Measurements from ENCODE around the gene SPOCK2.

Gene SPOCK2

DNA sequence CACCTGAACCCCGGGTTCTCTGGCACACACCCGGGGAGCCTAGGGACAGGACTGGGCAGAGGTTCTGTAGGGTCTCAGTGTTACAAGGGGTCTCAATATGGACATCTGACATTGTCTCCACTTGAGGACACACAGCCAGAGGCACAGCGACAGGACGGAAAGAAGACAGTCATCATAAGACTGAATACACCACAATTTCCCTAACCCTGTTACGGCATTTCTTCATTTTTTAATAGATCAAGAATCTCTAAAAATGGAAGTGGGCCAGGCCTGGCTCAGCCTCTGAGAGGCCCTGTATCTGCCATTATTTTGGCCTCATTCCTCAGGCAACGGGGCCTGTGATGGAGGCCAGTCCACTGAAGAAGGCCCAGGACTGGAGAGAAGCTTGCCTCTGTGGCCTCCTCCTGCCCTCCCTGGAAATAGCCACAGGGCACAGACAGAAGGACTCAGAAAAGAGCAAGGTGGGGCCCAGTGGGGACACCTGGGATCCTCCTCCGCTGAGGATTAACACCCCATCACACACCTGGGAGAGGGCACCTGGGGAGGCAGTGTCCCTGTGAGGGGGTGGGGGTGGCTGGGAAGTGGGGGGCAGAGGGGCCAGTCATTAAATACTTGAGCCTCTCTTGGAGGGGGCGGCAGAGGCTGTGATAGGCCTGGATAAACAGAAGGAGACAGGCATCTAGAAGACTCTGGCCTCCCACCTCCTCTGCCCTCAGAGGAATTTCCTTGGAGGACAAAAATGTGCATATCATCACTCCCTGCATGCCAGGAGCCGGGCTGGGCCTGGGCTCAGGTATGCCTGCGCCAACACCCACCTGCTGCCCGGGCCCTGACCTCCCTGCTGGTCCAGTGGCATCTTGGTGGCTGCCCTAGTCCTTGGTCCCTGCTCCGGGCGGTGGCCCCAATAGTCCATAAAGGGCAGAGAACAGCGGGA, 8.0 kb downstream of the SPOCK2 start:
- TF ChIP-seq, protein P1, sequence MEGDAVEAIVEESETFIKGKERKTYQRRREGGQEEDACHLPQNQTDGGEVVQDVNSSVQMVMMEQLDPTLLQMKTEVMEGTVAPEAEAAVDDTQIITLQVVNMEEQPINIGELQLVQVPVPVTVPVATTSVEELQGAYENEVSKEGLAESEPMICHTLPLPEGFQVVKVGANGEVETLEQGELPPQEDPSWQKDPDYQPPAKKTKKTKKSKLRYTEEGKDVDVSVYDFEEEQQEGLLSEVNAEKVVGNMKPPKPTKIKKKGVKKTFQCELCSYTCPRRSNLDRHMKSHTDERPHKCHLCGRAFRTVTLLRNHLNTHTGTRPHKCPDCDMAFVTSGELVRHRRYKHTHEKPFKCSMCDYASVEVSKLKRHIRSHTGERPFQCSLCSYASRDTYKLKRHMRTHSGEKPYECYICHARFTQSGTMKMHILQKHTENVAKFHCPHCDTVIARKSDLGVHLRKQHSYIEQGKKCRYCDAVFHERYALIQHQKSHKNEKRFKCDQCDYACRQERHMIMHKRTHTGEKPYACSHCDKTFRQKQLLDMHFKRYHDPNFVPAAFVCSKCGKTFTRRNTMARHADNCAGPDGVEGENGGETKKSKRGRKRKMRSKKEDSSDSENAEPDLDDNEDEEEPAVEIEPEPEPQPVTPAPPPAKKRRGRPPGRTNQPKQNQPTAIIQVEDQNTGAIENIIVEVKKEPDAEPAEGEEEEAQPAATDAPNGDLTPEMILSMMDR (IDR thresholded peaks at IDR 0.05; ENCODE audit: low read depth, low read length, missing control alignments), result no peak
- in situ Hi-C loops (cut with HindIII; ENCODE audit: low sequenced_read_pairs), result no loop called here
- no peak overlapping the region for H3K4me3 ChIP-seq (ENCODE audit: low read depth, low read length)
- no peak for DNase-seq (ENCODE audit: low read depth)

GRCh38 chr10:72079356-72079755, 9.0 kb downstream of the SPOCK2 start:
- in situ Hi-C loops (cut with HindIII; ENCODE audit: low sequenced_read_pairs), result no loop called here
- H3K4me3 ChIP-seq (ENCODE audit: low read depth, low read length), result no peak overlapping the region
- no peak for DNase-seq (ENCODE audit: low read depth)
- TF ChIP-seq, protein P1 (IDR thresholded peaks at IDR 0.05; ENCODE audit: low read depth, low read length, missing control alignments), result no peak

- DNase-seq (ENCODE audit: low read depth), result no peak
- in situ Hi-C loops (cut with HindIII; ENCODE audit: low sequenced_read_pairs), result no loop called here
- no peak overlapping the region for H3K4me3 ChIP-seq (ENCODE audit: low read depth, low read length)
- TF ChIP-seq, protein P1 (IDR thresholded peaks at IDR 0.05; ENCODE audit: low read depth, low read length, missing control alignments), result no peak
Measured at GRCh38 chr10:72077275-72077990, 10.9 kb downstream of the SPOCK2 start.

GRCh38 chr10:72076756-72077155, 11.6 kb downstream of the SPOCK2 start:
- no peak overlapping the region for H3K4me3 ChIP-seq (ENCODE audit: low read depth, low read length)
- TF ChIP-seq, protein P1 (IDR thresholded peaks at IDR 0.05; ENCODE audit: low read depth, low read length, missing control alignments), result no peak
- in situ Hi-C loops (cut with HindIII; ENCODE audit: low sequenced_read_pairs), result no loop called here
- no peak for DNase-seq (ENCODE audit: low read depth)

DNA sequence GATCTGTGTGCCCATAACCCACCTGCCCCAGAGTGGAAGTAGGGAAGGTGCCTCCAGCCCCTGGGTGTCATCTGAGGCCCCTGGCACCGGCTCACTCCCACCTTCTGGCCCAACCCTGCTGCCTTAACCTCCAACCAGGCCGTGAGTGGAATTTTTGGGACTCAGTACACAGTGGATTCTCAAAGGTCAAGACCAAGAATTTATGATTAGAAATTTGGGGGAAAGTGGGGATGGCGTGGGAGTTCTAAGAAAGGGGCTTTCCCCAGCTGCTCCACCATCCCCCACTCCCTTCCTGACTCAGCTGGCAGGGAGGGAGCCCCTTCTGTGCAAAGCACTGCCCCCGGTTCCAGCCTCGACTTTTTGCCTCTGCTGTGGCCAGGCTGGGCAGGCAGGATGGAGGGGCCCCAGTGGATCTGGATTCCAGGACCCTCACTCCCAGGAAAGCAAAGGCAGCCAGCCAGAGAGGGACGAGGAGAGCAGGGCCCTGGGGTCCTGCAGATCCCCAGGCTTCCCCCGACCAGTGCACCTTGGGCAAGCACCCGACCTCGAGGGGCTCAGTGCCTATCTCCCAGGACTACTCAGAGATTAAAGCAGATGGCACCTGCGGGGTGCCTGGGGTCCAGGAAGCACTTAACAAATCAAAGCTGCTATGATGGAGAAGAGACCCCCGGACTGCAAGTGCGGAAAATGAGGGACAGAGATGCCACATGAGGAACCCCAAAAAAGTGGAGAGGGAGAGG, 12.8 kb downstream of the SPOCK2 start:
- no peak for DNase-seq (ENCODE audit: low read depth)
- in situ Hi-C loops (cut with HindIII; ENCODE audit: low sequenced_read_pairs), result no loop called here
- TF ChIP-seq, protein P1 (IDR thresholded peaks at IDR 0.05; ENCODE audit: low read depth, low read length, missing control alignments), result no peak
- H3K4me3 ChIP-seq (ENCODE audit: low read depth, low read length), result no peak overlapping the region
